ENCODE results near the gene ISCU.

DNA sequence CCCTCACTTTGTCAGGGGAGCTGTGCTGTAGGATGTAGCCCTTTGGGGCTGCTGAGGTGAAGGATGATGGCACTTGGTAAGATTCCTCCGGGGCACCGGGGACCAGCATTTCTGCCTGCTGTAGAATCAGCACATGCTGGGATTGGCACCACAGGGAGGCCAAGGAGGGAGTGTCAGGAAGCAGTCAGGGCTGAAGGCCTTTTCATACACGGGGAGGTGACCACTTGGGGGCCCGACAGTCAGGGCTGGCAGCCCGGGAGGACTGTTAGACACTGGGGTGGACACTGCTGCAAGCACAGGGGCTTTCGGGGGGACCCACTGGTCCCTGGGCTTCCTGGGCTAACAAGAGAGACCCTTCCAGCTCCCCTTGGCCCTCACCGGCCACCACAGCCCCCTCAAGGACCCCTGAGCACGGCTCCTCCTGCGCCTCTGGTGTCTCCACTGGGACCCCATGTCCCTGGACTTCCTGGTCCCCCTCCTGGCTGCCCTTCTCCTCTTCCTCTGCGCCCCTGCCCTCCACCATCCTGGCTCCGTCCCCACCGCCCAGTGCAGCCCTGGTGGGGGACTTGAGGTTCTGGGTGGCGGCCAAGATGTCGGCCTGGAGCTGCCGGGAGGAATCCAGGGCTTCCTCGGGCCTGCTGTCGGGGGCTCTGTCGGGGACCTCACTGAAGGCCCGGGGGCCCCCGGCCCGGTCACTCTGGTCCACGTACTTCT, 29.0 kb downstream of the ISCU start:
- TF ChIP-seq, protein P1, sequence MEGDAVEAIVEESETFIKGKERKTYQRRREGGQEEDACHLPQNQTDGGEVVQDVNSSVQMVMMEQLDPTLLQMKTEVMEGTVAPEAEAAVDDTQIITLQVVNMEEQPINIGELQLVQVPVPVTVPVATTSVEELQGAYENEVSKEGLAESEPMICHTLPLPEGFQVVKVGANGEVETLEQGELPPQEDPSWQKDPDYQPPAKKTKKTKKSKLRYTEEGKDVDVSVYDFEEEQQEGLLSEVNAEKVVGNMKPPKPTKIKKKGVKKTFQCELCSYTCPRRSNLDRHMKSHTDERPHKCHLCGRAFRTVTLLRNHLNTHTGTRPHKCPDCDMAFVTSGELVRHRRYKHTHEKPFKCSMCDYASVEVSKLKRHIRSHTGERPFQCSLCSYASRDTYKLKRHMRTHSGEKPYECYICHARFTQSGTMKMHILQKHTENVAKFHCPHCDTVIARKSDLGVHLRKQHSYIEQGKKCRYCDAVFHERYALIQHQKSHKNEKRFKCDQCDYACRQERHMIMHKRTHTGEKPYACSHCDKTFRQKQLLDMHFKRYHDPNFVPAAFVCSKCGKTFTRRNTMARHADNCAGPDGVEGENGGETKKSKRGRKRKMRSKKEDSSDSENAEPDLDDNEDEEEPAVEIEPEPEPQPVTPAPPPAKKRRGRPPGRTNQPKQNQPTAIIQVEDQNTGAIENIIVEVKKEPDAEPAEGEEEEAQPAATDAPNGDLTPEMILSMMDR (IDR thresholded peaks at IDR 0.05) = no peak
- TF ChIP-seq POLR2A (IDR thresholded peaks at IDR 0.05) = no peak

All from body of pancreas (tissue), 4 donors.